CD8-positive, alpha-beta memory T cell (primary cell): ENCODE measurements around the gene EBF4. TPM values are rescaled to one million over a fixed set of nuclear protein-coding genes. Genes with fewer than 3 reads are reported as not detected.

ENCODE experiments used
- CTCF ChIA-PET: fragments of 350-600 bp; sonication (Branson Sonifier 250); formaldehyde crosslinking; loops from one replicate; lab custom pipeline; 2021; ENCODE audit warnings: antibody characterized with exemption; lab: Charles Lee
- POLR2A ChIA-PET: fragments of 350-600 bp; sonication (Branson Sonifier 250); formaldehyde crosslinking; loops from one replicate; lab custom pipeline; 2021; ENCODE audit warnings: antibody characterized with exemption; lab: Charles Lee
- DNase-seq, 5 donors: peaks; one replicate each; pipeline versions ENCODE4 v3.0.0 to v3.0.0-alpha.2; 2020 to 2022; ENCODE audit warnings: mixed read lengths in 1 of 5
- H3K27ac ChIP-seq: one replicate; pipeline ENCODE4 v1.7.0; 2013; ENCODE audit warnings: low read depth, mild to moderate bottlenecking, low read length, moderate library complexity
- H3K27me3 ChIP-seq: 2 replicates; pipeline ENCODE4 v1.7.0; 2013; ENCODE audit warnings: low read length, mild to moderate bottlenecking; ENCODE audit not compliant: insufficient read depth, poor library complexity, severe bottlenecking
- H3K36me3 ChIP-seq: 2 replicates; pipeline ENCODE4 v1.7.0; 2013; ENCODE audit warnings: mild to moderate bottlenecking, low read length, moderate library complexity; ENCODE audit not compliant: insufficient read depth
- H3K4me1 ChIP-seq: 2 replicates; pipeline ENCODE4 v1.7.0; 2013; ENCODE audit warnings: mild to moderate bottlenecking, low read length, moderate library complexity; ENCODE audit not compliant: insufficient read depth
- H3K4me3 ChIP-seq: 2 replicates; pipeline ENCODE4 v1.7.0; 2013; ENCODE audit warnings: mild to moderate bottlenecking, low read length
- H3K9me3 ChIP-seq: 2 replicates; pipeline ENCODE4 v1.7.0; 2013; ENCODE audit warnings: mild to moderate bottlenecking, low read length
- H3K27ac Mint-ChIP-seq, 8 donors: one replicate each; pipeline ENCODE4 v1.8.0; 2020 to 2021; ENCODE audit warnings: mixed read lengths in 8 of 8, mild to moderate bottlenecking in 6 of 8, inconsistent platforms in 3 of 8, moderate library complexity in 3 of 8
- H3K27me3 Mint-ChIP-seq, 2 donors: one replicate each; pipeline ENCODE4 v1.8.0; 2020 to 2021; ENCODE audit warnings: mixed read lengths in 2 of 2, mild to moderate bottlenecking in 1 of 2, moderate library complexity in 1 of 2
- H3K36me3 Mint-ChIP-seq, 3 donors: one replicate each; pipeline ENCODE4 v1.8.0; 2020 to 2021; ENCODE audit warnings: mixed read lengths in 3 of 3, inconsistent platforms in 1 of 3, mild to moderate bottlenecking in 1 of 3
- H3K4me1 Mint-ChIP-seq, 3 donors: one replicate each; pipeline ENCODE4 v1.8.0; 2020 to 2021; ENCODE audit warnings: mixed read lengths in 3 of 3, inconsistent platforms in 1 of 3, mild to moderate bottlenecking in 1 of 3
- H3K4me3 Mint-ChIP-seq, 7 donors: one replicate each; pipeline ENCODE4 v1.8.0; 2020 to 2021; ENCODE audit warnings: mixed read lengths in 7 of 7, mild to moderate bottlenecking in 6 of 7, moderate library complexity in 4 of 7, inconsistent platforms in 2 of 7
- H3K9me3 Mint-ChIP-seq, 5 donors: one replicate each; pipeline ENCODE4 v1.8.0; 2020 to 2022; ENCODE audit warnings: mixed read lengths in 5 of 5, mild to moderate bottlenecking in 3 of 5, moderate library complexity in 2 of 5, inconsistent platforms in 1 of 5
- polyA plus RNA-seq: library from polyadenylated mRNA; unstranded; fragments of 300-500 nt; fragmentation: Illumina TruSeq; gene quantifications from one replicate; pipeline ENCODE4 v1.2.3, GENCODE V29; 2021
- total RNA-seq, 2 experiments: library from RNA; stranded (reverse); gene quantifications; one replicate each; pipeline ENCODE4 v1.2.3, GENCODE V29; 2021

Gene EBF4
- total and polyA plus RNA-seq, 3 experiments from 2014 or later: 0.66 to 2.0 (median 0.92) TPM

DNA sequence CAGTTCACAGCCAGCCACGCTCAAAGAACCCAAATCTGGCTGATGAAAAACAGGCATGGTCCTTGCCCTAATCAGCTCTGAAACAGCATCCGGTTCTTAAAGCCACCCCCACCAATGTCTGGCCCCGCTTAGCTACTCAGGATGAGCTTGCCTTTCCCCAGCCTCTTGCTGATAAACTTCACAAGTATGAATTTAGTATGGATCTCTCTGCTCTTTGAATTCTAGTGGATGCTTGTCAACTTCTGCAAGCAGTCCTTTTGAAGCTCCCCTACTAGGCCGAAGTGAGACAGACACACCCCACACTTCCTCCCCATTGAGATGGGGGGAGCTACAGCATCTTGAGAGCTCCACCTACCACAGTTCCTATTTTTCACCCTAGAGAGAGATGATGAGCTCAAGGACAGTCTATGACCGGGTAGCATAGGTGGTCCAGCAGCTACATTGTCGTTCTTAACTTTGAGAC lies 36.7 kb downstream of the EBF4 start:
- Histone ChIP-seq H3K9me3 (no peaks in the 10 kb centered on the region), H3K27ac (no peak overlapping the region), H3K36me3 (no peaks in the 10 kb centered on the region), H3K4me1 (peaks cover 28% of the 10 kb centered on the region), H3K27me3 (no peaks in the 10 kb centered on the region), H3K4me3 (peak overlapping the region; percentile 4)
- Mint-ChIP-seq H3K4me1 (peaks cover 21 to 28% (median 28%) of the 10 kb centered on the region in 3 donors), H3K27ac (peak overlapping the region; percentile 16 to 96 (median 90)), H3K4me3 (peak overlapping the region in 6 of 7 donors; percentile 51 to 71 (median 65)), H3K27me3 (peaks cover 3 to 13% of the 10 kb centered on the region in 2 donors), H3K36me3 (peaks cover 0 to 13% (median 3%) of the 10 kb centered on the region in 3 donors), H3K9me3 (peaks cover 5 to 15% (median 10%) of the 10 kb centered on the region in 5 donors)
- CTCF ChIA-PET: interaction anchor here (0.6 to 5.3 kb wide), 10 partner anchors 10 to 197 kb away, joined by 3 to 41 read pairs (median 7); no protein-coding TSS in a partner anchor
- POLR2A ChIA-PET: interaction anchor here (1.7 to 2.9 kb wide), 2 partner anchors 11 to 15 kb away, joined by 5 to 35 read pairs; no protein-coding TSS in a partner anchor
- DNase-seq: peak in 3 of 5 donors; percentile 54 to 71 (median 64)

DNA sequence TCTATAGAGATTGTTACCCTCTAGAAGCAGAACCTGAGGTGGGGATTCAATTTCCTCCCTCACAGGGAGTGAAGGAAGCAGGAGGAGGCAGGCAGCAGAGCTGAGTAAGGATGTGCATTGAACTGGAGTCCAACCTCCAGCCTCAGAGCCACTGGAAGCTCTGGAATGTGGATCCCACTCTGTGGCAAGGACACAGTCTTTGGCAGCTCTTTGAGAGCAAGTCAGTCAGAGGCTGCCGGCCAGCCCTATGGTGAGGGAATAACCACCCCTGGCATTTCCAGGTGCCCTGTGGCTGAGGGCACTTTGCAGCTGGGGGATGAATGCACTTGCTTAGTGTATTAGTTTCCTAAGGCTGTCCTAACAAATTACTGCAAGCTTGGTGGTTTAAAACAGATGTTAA lies 37.2 kb downstream of the EBF4 start:
- Histone ChIP-seq H3K4me1 (peaks cover 28% of the 10 kb centered on the region), H3K4me3 (peak overlapping the region; percentile 4), H3K27me3 (no peaks in the 10 kb centered on the region), H3K27ac (no peak overlapping the region), H3K36me3 (no peaks in the 10 kb centered on the region), H3K9me3 (no peaks in the 10 kb centered on the region)
- ChIA-PET POLR2A (interaction anchor here (1.7 to 2.9 kb wide), 2 partner anchors 11 to 16 kb away, joined by 5 to 35 read pairs; no protein-coding TSS in a partner anchor), CTCF (interaction anchor here (0.6 to 5.3 kb wide), 10 partner anchors 11 to 197 kb away, joined by 3 to 41 read pairs (median 7); no protein-coding TSS in a partner anchor)
- H3K4me3 Mint-ChIP-seq: peak overlapping the region in 6 of 7 donors; percentile 51 to 71 (median 65)
- no peak for DNase-seq
- peaks cover 5 to 15% (median 10%) of the 10 kb centered on the region in 5 donors for H3K9me3 Mint-ChIP-seq
- peaks cover 0 to 13% (median 3%) of the 10 kb centered on the region in 3 donors for H3K36me3 Mint-ChIP-seq
- H3K27ac Mint-ChIP-seq: peak overlapping the region; percentile 16 to 96 (median 90)
- peaks cover 3 to 12% of the 10 kb centered on the region in 2 donors for H3K27me3 Mint-ChIP-seq
- H3K4me1 Mint-ChIP-seq: peaks cover 21 to 28% (median 28%) of the 10 kb centered on the region in 3 donors

DNA sequence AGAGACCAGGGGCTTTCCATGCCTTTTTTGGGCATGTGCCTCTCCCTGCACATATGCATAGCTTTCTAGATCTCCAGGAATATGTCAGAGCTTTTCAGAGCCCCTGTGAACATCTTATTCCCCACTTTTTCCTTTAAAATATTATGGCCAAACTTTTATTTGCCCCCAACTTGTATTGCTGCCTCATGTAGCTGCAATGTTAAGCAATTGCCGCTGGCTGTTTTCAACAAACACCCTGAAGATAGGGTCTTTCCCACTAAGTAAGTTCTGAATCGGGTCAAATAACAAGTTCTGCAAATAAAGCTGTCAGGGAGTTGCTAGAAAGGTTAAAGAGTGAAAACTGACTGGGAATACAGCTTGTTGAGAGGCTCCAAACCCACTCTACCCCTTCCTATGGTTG lies 42.3 kb downstream of the EBF4 start:
- H3K27ac Mint-ChIP-seq: peak overlapping the region in 1 of 8 donors; percentile 37
- peaks cover 6% of the 10 kb centered on the region for H3K27me3 ChIP-seq
- peaks cover 25% of the 10 kb centered on the region for H3K4me1 ChIP-seq
- H3K9me3 Mint-ChIP-seq: peaks cover 5 to 15% (median 10%) of the 10 kb centered on the region in 5 donors
- POLR2A ChIA-PET: no interaction called here
- CTCF ChIA-PET: interaction anchor here (2.7 to 12.2 kb wide), 2 partner anchors 18 to 20 kb away, joined by 10 to 154 read pairs; no protein-coding TSS in a partner anchor
- H3K4me1 Mint-ChIP-seq: peaks cover 19 to 25% (median 22%) of the 10 kb centered on the region in 3 donors
- DNase-seq: no peak
- peaks cover 0 to 13% (median 0%) of the 10 kb centered on the region in 3 donors for H3K36me3 Mint-ChIP-seq
- no peaks in the 10 kb centered on the region for H3K36me3 ChIP-seq
- no peak overlapping the region for H3K4me3 Mint-ChIP-seq
- no peak overlapping the region for H3K27ac ChIP-seq
- peaks cover 0 to 2% of the 10 kb centered on the region in 2 donors for H3K27me3 Mint-ChIP-seq
- no peaks in the 10 kb centered on the region for H3K9me3 ChIP-seq
- H3K4me3 ChIP-seq: no peak overlapping the region

DNA sequence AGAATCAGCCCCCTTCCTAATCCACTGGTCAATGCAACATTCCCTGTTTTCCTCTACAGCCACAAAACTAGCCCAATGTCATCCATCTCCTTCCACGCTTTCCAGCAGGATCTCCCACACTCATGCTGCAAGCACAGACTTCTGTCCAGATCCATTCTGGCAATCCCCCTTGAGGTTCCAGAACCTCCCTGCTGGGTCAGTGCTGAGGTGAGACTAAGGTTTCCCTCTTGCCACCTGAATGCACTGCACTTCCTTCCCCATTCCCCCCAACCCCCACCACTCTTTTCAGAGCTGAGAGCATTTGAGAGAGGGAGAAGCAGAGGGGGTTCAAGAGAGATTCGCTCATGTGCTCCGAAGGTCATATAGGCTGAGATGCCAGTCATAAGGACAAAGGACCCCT lies 43.9 kb downstream of the EBF4 start:
- Histone ChIP-seq H3K4me3 (no peak overlapping the region), H3K36me3 (no peaks in the 10 kb centered on the region), H3K9me3 (no peaks in the 10 kb centered on the region), H3K27ac (no peak overlapping the region), H3K27me3 (peaks cover 6% of the 10 kb centered on the region), H3K4me1 (peaks cover 31% of the 10 kb centered on the region)
- no peak for DNase-seq
- peaks cover 0 to 13% (median 0%) of the 10 kb centered on the region in 3 donors for H3K36me3 Mint-ChIP-seq
- peaks cover 0 to 2% of the 10 kb centered on the region in 2 donors for H3K27me3 Mint-ChIP-seq
- H3K9me3 Mint-ChIP-seq: peaks cover 0 to 15% (median 10%) of the 10 kb centered on the region in 5 donors
- no peak overlapping the region for H3K27ac Mint-ChIP-seq
- ChIA-PET POLR2A (no interaction called here), CTCF (interaction anchor here (12.2 kb wide), 1 partner anchor 21 kb away, joined by 154 read pairs; no protein-coding TSS in a partner anchor)
- H3K4me1 Mint-ChIP-seq: peaks cover 26 to 30% (median 27%) of the 10 kb centered on the region in 3 donors
- no peak overlapping the region for H3K4me3 Mint-ChIP-seq

DNA sequence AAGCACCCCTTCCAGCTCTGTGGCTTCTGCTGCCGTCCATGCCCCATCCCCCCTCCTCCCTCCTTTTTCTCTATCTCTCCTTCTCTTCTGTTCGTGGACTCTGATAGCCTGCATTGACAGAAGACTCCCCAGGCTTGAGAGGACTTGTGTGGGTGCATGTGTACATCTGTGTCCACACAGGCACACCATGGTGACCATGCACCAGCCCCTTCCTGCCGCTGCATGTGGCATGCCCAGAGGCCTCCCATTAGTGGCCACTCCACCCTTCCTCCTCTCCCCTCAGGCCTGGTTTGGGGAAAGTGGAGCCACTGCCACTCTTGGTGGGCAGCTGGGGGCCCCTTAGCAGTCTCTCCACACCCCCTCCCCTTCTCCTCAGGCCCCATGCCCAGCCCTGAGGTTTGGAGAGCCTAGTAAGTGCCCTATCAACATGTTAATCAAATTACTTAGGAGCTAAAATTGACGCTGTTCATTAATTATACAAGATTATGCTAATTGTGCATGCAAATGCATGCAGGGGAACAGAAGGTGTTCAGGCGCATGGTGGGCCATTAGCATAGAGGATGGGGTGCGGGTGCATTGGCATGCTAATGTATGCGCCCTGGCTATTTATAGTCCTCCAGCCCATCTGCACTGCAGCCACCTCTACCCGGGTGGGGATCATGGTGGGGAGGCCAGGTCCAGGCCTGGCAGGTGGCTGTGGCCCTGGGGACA lies 45.9 kb downstream of the EBF4 start:
- DNase-seq: no peak
- Histone ChIP-seq H3K27me3 (peaks cover 6% of the 10 kb centered on the region), H3K27ac (no peak overlapping the region), H3K36me3 (no peaks in the 10 kb centered on the region), H3K4me3 (no peak overlapping the region), H3K9me3 (no peaks in the 10 kb centered on the region), H3K4me1 (peaks cover 51% of the 10 kb centered on the region)
- H3K9me3 Mint-ChIP-seq: peaks cover 0 to 2% (median 0%) of the 10 kb centered on the region in 5 donors
- POLR2A ChIA-PET: no interaction called here
- peak overlapping the region in 5 of 8 donors; percentile 7 to 81 (median 58) for H3K27ac Mint-ChIP-seq
- CTCF ChIA-PET: interaction anchor here (1.5 to 12.2 kb wide), 3 partner anchors 8 to 23 kb away, joined by 5 to 154 read pairs (median 41); no protein-coding TSS in a partner anchor
- peaks cover 0 to 2% of the 10 kb centered on the region in 2 donors for H3K27me3 Mint-ChIP-seq
- peaks cover 46 to 50% (median 47%) of the 10 kb centered on the region in 3 donors for H3K4me1 Mint-ChIP-seq
- H3K4me3 Mint-ChIP-seq: no peak overlapping the region
- peaks cover 0 to 2% (median 0%) of the 10 kb centered on the region in 3 donors for H3K36me3 Mint-ChIP-seq

DNA sequence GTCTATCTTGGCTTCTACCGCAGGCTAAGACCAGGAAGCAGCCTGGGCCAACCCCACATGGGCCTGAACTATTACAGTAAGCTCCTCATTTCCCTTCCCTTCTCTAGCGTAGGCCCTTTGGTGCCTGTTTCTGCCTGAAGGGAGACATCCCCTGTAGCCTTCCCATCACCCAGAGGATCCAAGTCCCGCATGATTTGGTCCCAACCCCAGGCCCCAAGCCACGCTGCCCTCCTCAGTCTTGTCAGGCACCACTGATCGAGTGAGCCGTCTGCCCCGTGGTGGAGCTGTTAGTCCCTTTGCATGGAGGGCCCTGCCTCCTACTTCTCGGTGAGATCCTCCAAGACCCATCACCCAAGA lies 46.4 kb downstream of the EBF4 start:
- peaks cover 51% of the 10 kb centered on the region for H3K4me1 ChIP-seq
- ChIA-PET CTCF (interaction anchor here (0.6 to 12.2 kb wide), 5 partner anchors 9 to 1920 kb away, joined by 3 to 154 read pairs (median 29); no protein-coding TSS in a partner anchor), POLR2A (no interaction called here)
- Mint-ChIP-seq H3K27me3 (peaks cover 0 to 2% of the 10 kb centered on the region in 2 donors), H3K4me1 (peaks cover 46 to 52% (median 48%) of the 10 kb centered on the region in 3 donors), H3K36me3 (no peaks in the 10 kb centered on the region), H3K4me3 (no peak overlapping the region), H3K9me3 (no peaks in the 10 kb centered on the region), H3K27ac (peak overlapping the region in 3 of 8 donors; percentile 17 to 67 (median 58))
- H3K9me3 ChIP-seq: no peaks in the 10 kb centered on the region
- no peak overlapping the region for H3K4me3 ChIP-seq
- no peaks in the 10 kb centered on the region for H3K36me3 ChIP-seq
- DNase-seq: no peak
- H3K27ac ChIP-seq: no peak overlapping the region
- peaks cover 6% of the 10 kb centered on the region for H3K27me3 ChIP-seq

DNA sequence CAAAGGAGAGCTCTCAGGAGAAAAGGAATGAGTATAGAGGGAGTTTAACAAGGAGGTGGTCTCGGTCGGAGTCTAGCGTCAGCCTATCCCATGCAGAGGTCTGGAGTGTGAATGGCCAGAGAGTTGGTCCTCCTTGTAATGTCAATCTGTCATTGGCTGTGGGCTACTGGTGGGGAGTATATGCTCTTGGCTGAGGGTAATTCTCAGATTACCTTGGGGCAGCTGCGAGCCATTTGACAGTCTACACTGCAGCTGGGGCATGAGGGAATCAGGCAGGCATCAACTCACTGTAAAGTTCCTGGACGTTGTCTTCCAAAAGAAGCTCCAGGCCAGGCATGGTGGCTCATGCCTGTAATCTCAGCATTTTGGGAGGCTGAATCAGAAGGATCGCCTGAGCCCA lies 48.1 kb downstream of the EBF4 start:
- H3K9me3 ChIP-seq: no peaks in the 10 kb centered on the region
- Mint-ChIP-seq H3K36me3 (no peaks in the 10 kb centered on the region), H3K9me3 (no peaks in the 10 kb centered on the region), H3K4me1 (peaks cover 48 to 52% (median 49%) of the 10 kb centered on the region in 3 donors), H3K4me3 (peak overlapping the region in 4 of 7 donors; percentile 27 to 80 (median 36)), H3K27ac (peak overlapping the region; percentile 81 to 97 (median 90)), H3K27me3 (no peaks in the 10 kb centered on the region)
- no peaks in the 10 kb centered on the region for H3K36me3 ChIP-seq
- H3K4me3 ChIP-seq: no peak overlapping the region
- no peaks in the 10 kb centered on the region for H3K27me3 ChIP-seq
- no peak for DNase-seq
- POLR2A ChIA-PET: interaction anchor here (0.5 to 2.6 kb wide), 6 partner anchors 12 to 230 kb away, joined by 3 to 35 read pairs (median 4); partner anchors contain the start of genes EBF4 and IDH3B
- CTCF ChIA-PET: interaction anchor here (1.0 to 12.2 kb wide), 11 partner anchors 7 to 111 kb away, joined by 3 to 154 read pairs (median 4); no protein-coding TSS in a partner anchor
- peaks cover 51% of the 10 kb centered on the region for H3K4me1 ChIP-seq
- no peak overlapping the region for H3K27ac ChIP-seq
